ENCODE measurements around the gene BDKRB2. TPM values are rescaled to one million over a fixed set of nuclear protein-coding genes. Genes with fewer than 3 reads are reported as not detected.

BDKRB2 gene
- total and polyA plus RNA-seq, 2 experiments from 2014 or later = 4.4 to 5.9 TPM

- Histone ChIP-seq H2AFZ (no peak overlapping the region), H3K9me3 (ENCODE audit: low read depth) (no peaks in the 10 kb centered on the region), H3K9me2 (replicated peaks; ENCODE audit: insufficient read depth) (no peaks in the 10 kb centered on the region), H4K20me1 (ENCODE audit: insufficient read depth, poor library complexity, severe bottlenecking) (no peaks in the 10 kb centered on the region), H3K4me1 (ENCODE audit: insufficient read depth) (peaks cover 29% of the 10 kb centered on the region), H3K4me3 (no peak overlapping the region), H3K79me2 (no peaks in the 10 kb centered on the region), H3K36me3 (replicated peaks; ENCODE audit: insufficient read depth, low read depth) (no peaks in the 10 kb centered on the region), H3K27me3 (no peaks in the 10 kb centered on the region), H3K27ac (peak overlapping the region; percentile 79), H3K4me2 (peak overlapping the region; percentile 33)
- peak; percentile 65 for DNase-seq (ENCODE audit: low spot score)
- 39% methylated on average over 3 of the region's 3 CpGs for WGBS (ENCODE audit: low lambda C conversion rate, missing lambda C conversion rate)
- TF ChIP-seq CTCF (IDR thresholded peaks at IDR 0.05; ENCODE audit: poor library complexity) (no peak), EZH2phosphoT487 (IDR thresholded peaks at IDR 0.05; ENCODE audit: low read depth, severe bottlenecking, unreplicated experiment) (no peak), EZH2 (IDR thresholded peaks at IDR 0.05; ENCODE audit: borderline replicate concordance) (no peak)
Observed at GRCh38 chr14:96267336-96267735, 62.7 kb downstream of the BDKRB2 start.

- Histone ChIP-seq H3K9me3 (ENCODE audit: low read depth) (no peaks in the 10 kb centered on the region), H3K79me2 (no peaks in the 10 kb centered on the region), H3K9me2 (replicated peaks; ENCODE audit: insufficient read depth) (no peaks in the 10 kb centered on the region), H3K27me3 (no peaks in the 10 kb centered on the region), H3K4me2 (peak overlapping the region; percentile 33), H3K36me3 (replicated peaks; ENCODE audit: insufficient read depth, low read depth) (no peaks in the 10 kb centered on the region), H3K4me3 (no peak overlapping the region), H2AFZ (no peak overlapping the region), H4K20me1 (ENCODE audit: insufficient read depth, poor library complexity, severe bottlenecking) (no peaks in the 10 kb centered on the region), H3K4me1 (ENCODE audit: insufficient read depth) (peaks cover 29% of the 10 kb centered on the region), H3K27ac (peak overlapping the region; percentile 79)
- WGBS (ENCODE audit: low lambda C conversion rate, missing lambda C conversion rate) = 90% methylated on average over 5 of the region's 5 CpGs
- TF ChIP-seq CTCF (IDR thresholded peaks at IDR 0.05; ENCODE audit: poor library complexity) = no peak
- no peak for TF ChIP-seq EZH2phosphoT487 (IDR thresholded peaks at IDR 0.05; ENCODE audit: low read depth, severe bottlenecking, unreplicated experiment)
- no peak for TF ChIP-seq EZH2 (IDR thresholded peaks at IDR 0.05; ENCODE audit: borderline replicate concordance)
- no peak for DNase-seq (ENCODE audit: low spot score)
Observed at GRCh38 chr14:96267916-96268315, 63.3 kb downstream of the BDKRB2 start.

GRCh38 chr14:96268431-96269358, 64.1 kb downstream of the BDKRB2 start:
- WGBS (ENCODE audit: low lambda C conversion rate, missing lambda C conversion rate) = 61% methylated on average over 22 of the region's 22 CpGs
- H3K79me2 ChIP-seq = no peaks in the 10 kb centered on the region
- H4K20me1 ChIP-seq (ENCODE audit: insufficient read depth, poor library complexity, severe bottlenecking) = no peaks in the 10 kb centered on the region
- H2AFZ ChIP-seq = no peak overlapping the region
- no peak overlapping the region for H3K4me3 ChIP-seq
- no peaks in the 10 kb centered on the region for H3K27me3 ChIP-seq
- peaks cover 29% of the 10 kb centered on the region for H3K4me1 ChIP-seq (ENCODE audit: insufficient read depth)
- peak overlapping the region; percentile 33 for H3K4me2 ChIP-seq
- TF ChIP-seq EZH2phosphoT487 (IDR thresholded peaks at IDR 0.05; ENCODE audit: low read depth, severe bottlenecking, unreplicated experiment) = no peak
- no peak for TF ChIP-seq EZH2 (IDR thresholded peaks at IDR 0.05; ENCODE audit: borderline replicate concordance)
- H3K27ac ChIP-seq = peak overlapping the region; percentile 79
- H3K36me3 ChIP-seq (replicated peaks; ENCODE audit: insufficient read depth, low read depth) = no peaks in the 10 kb centered on the region
- DNase-seq (ENCODE audit: low spot score) = peak; percentile 81
- H3K9me2 ChIP-seq (replicated peaks; ENCODE audit: insufficient read depth) = no peaks in the 10 kb centered on the region
- no peaks in the 10 kb centered on the region for H3K9me3 ChIP-seq (ENCODE audit: low read depth)

- Histone ChIP-seq H3K9me2 (replicated peaks; ENCODE audit: insufficient read depth) (no peaks in the 10 kb centered on the region), H3K4me1 (ENCODE audit: insufficient read depth) (peaks cover 29% of the 10 kb centered on the region), H4K20me1 (ENCODE audit: insufficient read depth, poor library complexity, severe bottlenecking) (no peaks in the 10 kb centered on the region), H3K36me3 (replicated peaks; ENCODE audit: insufficient read depth, low read depth) (no peaks in the 10 kb centered on the region), H3K27me3 (no peaks in the 10 kb centered on the region), H3K79me2 (no peaks in the 10 kb centered on the region), H3K27ac (peak overlapping the region; percentile 64), H3K9me3 (ENCODE audit: low read depth) (no peaks in the 10 kb centered on the region), H3K4me3 (no peak overlapping the region), H3K4me2 (no peak overlapping the region), H2AFZ (no peak overlapping the region)
- TF ChIP-seq EZH2 (IDR thresholded peaks at IDR 0.05; ENCODE audit: borderline replicate concordance) = no peak
- TF ChIP-seq EZH2phosphoT487 (IDR thresholded peaks at IDR 0.05; ENCODE audit: low read depth, severe bottlenecking, unreplicated experiment) = no peak
- TF ChIP-seq CTCF (IDR thresholded peaks at IDR 0.05; ENCODE audit: poor library complexity) = no peak
- no peak for DNase-seq (ENCODE audit: low spot score)
- WGBS (ENCODE audit: low lambda C conversion rate, missing lambda C conversion rate) = 84% methylated on average over 10 of the region's 10 CpGs
Observed at GRCh38 chr14:96269359-96269710, 64.7 kb downstream of the BDKRB2 start.
